HG03521 (cell line): ENCODE measurements around the gene CERT1.
"Not testable (repeated sequence)": the region's sequence is repeated elsewhere in the genome, so short reads cannot be mapped to it uniquely, and the experiment has no call there.

Experiments
- ATAC-seq: cut with Tn5 transposase; IDR thresholded peaks from one replicate; pipeline ENCODE4 v1.9.1; 2021; ENCODE audit warnings: mild to moderate bottlenecking, moderate library complexity; ENCODE audit not compliant: unreplicated experiment

The CERT1 gene

DNA sequence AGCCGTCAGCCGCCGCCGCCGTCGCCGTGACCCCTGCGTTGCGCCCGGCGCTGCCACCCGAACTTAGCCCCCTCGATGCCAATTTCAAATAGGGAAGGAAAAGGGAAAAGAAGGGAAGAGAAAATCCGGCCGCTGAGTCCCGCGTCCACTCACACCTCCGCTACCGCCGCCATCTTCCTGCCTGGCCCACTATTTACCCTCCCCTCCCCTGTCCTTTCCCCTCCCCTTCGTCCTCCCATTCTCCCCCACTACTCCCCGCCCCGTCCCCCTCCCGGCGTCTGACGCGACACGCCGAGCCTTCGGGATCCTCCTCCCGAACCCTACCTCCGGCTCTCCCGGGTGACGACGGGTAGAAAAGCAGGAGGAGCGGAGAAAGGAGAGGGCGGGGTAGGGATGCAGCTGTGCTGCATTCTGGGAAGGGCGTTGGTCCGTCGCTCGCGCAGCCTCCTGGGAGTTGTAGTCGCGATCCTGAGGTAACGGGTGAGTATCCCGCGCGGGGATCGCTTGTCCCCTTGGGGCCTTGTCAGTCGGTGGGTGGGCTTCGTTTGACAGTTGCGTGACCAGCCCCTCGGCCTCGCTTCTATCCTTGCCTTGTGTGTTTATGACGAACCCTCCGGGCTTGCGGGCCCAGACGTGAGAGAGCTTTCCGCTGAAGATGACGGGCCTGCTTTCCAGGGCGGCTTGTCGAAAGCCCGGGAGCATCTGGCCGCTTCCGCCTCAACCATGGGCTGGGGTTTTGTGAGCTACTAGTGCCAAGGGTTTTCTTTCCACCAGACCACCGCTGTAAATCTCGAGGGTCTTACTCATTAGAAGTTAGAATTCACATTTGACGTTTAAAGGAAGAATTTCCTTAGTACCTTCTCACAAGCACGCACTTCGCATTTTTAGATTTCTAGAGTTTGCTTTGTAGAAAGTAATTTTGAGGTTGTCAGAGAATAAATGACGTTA lies at the start of gene CERT1, which contains the start of gene POLK:
Gene CERT1, minus strand, starts transcription at position 195 of the 948 bp plus-strand sequence. CDS start 422 bp downstream, outside the sequence.
Gene POLK, plus strand, starts transcription at position 457 of the 948 bp plus-strand sequence.
- peak; percentile 82 for ATAC-seq

DNA sequence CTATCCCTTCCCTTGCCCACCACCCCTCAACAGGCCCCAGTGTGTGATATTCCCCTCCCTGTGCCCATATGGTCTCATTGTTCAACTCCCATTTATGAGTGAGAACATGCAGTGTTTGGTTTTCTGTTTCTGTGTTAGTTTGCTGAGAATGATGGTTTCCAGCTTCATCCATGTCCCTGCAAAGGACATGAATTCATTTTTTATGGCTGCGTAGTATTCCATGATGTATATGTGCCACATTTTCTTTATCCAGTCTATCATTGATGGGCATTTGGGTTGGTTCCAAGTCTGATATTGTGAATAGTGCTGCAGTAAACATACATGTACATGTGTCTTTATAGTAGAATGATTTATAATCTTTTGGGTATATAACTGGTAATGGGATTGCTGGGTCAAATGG lies 49.2 kb upstream of the CERT1 start:
- ATAC-seq = not testable (repeated sequence)

DNA sequence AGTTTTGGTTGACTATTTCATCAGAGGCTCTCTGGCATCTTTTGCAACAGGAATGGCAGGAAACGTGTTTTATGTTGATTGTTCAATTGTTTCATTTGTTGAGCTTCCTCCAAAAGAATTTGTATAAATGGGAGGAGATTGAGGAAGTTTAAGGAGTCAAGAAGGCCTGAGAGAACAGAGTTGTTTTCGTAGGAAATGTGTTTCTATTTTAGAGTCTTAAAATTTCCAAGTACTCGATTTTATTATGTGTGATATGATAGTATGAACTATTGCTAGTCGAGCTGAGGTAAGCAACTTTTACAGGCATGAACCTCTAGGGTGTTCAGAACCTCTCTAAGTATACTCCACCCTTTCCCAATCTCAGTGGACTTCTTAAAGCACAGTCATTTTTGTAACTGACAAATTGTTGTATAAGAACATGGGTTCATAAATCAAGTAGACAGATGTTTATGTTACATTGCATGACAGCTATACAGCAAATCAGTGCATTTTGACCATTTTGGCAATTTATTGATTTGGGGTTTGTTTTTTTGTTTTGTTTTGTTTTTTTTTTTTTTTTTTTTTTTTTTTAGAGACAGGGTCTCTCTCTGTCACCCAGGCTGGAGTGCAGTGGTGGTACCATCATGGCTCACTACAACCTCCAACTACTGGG lies 47.7 kb upstream of the CERT1 start:
- ATAC-seq = no peak

- no peak for ATAC-seq
These were observed 46.8 kb upstream of the CERT1 start for GRCh38 chr5:75558221-75558620.

DNA sequence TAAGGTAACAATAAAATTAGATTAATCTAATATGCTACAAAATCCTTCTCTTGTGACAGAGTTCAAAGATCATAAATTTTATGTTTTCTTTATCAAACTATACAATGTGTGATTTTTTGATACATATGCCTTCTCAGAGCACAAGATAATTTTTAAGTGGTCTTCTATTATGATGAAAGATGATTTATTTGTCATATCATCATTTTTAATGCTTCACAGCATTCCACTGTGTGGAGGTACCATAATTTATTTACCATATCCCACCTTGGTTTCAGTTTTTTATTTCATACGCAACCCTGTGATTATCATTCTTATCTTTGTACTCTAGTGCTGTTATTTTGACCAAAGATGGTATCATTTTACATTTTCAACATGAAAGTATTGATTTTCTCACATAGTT lies 41.9 kb upstream of the CERT1 start:
- ATAC-seq = no peak

DNA sequence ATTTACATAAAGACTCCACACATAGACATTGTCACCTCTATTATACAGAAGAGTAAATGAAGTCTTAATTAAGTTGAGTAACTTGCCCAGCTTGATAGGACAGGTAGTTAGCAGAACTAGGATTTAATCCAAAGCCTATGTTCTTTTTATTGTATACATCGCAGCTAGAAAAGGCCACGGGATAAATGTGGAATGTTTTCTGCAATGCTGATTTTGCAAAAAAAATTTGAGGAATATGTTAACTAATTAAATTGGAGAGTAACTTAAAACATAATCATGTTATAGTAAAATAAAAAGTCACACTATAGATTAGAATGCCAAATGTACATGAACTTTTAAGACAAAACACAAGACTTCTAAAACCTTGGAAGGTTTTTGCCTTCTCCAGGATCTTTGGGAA lies 41.3 kb upstream of the CERT1 start:
- ATAC-seq = no peak

- ATAC-seq = no peak
These were observed 40.0 kb upstream of the CERT1 start for GRCh38 chr5:75551471-75551870.

DNA sequence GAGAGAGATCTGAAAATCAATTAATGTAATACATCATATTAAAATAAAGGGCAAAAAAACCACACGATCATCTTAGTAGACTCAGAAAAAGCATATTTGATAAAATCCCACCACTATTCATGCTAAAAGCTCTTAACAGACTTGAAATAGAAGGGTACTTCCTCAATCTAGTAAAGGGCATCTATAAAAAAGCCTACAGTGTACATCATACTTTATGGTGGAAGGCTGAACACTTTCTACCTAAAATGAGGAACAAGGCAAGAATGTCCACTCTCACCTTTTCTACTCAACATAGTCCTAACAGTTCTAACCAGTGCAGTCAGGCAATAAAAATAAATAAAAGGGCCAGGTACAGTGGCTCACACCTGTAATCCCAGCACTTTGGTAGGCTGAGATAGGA lies 39.2 kb upstream of the CERT1 start:
- no peak for ATAC-seq

- ATAC-seq = no peak
These were observed 36.4 kb upstream of the CERT1 start for GRCh38 chr5:75547812-75548211.

DNA sequence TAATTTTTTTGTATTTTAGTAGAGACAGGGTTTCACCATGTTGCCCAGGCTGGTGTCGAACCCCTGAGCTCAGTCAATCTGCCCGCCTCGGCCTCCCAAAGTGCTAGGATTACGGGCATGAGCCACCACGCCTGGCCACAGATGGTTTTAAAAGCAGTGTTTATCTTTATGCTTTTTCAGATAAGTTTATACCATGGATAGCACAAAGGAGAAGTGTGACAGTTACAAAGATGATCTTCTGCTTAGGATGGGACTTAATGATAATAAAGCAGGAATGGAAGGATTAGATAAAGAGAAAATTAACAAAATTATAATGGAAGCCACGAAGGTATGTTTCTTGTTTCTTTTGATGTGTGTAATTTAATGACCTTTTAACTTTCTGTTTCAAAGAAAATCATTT lies 35.4 kb upstream of the CERT1 start:
- no peak for ATAC-seq

DNA sequence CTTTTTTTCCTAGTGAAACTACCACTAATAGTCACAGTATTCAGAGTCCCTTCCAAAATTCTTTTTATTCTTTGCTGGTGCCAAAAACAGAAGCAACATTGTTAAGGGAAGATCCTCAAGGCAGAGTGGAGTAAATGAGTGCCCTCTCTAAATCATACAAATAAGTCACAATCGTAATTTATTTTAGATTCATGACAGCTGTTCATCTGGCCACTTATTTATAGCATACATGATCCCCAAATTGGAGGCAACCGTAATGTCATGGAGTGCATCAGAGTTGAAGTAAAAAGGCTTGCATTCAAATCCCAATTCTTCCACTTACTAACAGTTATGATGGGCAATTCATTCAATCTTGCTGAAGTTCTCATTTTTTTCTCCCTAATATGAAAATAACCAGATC lies 33.7 kb upstream of the CERT1 start:
- no peak for ATAC-seq

DNA sequence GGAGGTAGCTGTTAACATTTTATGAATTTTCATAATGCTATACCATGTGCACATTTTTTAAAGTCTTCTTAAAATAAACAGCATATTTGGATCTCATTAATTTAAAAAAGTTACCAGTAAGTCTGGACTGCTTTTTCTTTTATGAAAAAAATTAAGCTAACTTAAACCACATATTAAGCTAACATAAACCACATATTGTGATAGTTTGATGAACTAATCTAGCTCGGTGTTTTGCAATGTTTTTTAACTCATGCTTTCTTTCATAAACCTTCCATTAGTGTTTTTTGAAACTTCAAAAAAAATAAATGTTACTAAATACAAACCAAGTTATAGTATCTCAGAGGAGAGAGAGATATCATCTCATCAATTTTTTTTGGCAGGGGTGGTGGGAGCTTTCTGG lies 26.8 kb upstream of the CERT1 start:
- no peak for ATAC-seq

DNA sequence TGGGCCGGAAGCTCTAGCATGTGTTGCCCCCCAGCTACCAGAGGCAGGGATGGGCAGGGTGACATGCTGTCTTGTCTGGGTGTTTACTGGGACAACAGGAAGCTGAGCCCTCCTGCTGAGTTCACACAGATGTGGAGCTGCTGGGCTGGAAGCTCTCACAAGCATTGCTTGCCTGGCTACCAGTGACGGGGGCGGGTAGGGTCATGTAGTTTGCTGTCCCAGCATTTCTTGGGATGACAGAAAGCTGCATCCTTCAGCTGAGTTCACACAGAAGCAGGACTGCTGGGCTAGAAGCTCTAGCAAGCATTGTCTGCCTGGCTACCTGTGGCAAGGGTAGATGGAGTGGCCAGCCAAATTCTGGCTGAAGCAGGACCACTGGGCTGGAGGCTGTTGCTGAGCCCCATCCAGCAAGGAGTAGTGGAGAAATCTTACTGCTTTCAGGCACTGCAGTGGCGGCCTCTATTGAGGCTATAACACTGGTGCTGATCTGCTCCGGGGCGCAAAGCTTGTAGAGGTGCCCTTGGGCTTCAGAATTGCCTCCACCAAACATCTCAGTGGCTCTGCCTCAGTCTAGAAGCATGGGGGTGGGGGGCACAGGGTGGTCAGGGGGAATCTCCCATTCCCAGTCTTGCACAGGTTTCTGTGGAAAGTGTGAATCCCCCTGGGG lies 25.4 kb upstream of the CERT1 start:
- no peak for ATAC-seq

DNA sequence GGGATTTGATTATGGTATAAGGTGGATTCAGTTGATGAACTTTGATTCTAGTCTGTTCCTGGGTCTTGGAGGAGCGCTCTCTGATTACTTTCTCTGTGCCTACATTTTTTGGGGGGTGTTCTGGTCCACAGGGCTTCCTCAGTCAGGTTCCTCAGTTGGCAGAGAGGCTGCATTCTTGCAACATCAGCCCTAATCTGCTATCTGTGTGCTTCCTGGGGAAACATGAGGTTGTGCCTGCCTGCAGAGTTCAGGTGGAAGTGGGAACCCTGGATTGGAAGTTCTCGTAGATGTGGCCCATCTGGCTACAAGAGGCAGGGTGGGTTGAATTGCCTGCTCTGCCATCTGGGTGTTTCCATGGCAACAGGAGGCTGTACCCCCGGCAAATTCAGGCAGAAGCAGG lies 24.7 kb upstream of the CERT1 start:
- ATAC-seq = no peak

DNA sequence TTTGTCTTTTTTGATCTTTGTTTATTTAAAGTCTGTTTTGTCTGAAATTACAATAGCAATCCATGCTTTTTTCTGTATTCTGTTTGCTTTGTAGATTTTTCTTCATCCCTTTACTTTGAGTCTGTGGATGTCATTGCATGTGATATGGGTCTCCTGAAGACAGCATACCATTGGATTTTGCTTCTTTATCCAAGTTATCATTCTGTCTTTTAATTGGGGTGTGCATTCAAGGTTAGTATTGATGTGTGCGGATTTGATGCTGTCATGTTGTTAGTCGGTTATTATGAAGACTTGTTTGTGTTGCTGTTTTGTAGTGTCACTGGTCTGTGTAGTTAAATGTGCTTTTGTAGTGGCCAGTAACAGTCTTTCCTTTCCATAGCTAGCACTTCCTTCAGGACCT lies 23.3 kb upstream of the CERT1 start:
- ATAC-seq = no peak

GRCh38 chr5:75533716-75534115 lies 22.3 kb upstream of the CERT1 start:
- ATAC-seq = not testable (repeated sequence)

DNA sequence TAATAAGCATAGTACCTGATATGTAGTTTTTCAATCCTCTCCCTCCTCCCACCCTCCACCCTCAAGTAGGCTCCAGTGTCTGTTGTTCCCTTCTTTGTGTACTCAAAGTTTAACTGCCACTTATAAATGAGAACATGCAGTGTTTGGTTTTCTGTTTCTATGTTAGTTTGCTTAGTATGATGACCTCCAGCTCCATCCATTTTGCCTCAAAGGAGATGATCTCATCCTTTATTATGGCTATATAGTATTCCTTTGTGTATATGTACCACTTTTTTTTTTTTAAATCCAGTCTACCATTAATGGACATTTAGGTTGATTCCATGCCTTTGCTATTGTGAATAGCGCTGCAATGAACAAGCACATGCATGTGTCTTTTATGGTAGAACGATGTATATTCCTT lies 20.8 kb upstream of the CERT1 start:
- ATAC-seq = no peak

DNA sequence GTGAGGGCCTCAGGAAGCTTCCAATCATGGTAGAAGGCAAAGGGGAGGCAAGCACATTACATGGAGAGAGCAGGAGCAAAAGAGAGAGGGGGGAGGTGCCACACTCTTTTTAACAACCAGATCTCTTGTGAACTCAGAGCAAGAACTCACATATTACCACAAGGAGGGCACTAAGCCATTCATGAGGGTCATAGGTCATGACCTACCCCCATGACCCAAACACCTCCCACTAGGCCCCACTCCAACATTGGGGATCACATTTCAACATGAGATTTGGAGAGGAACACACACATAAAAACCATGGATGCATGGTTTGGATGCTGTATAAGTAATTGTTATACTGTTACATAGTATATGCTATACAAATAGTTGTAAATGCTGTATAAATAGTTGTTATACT lies 17.8 kb upstream of the CERT1 start:
- no peak for ATAC-seq

GRCh38 chr5:75526070-75526469 lies 14.6 kb upstream of the CERT1 start:
- no peak for ATAC-seq

- ATAC-seq = no peak
These were observed 13.9 kb upstream of the CERT1 start for GRCh38 chr5:75525344-75525743.

DNA sequence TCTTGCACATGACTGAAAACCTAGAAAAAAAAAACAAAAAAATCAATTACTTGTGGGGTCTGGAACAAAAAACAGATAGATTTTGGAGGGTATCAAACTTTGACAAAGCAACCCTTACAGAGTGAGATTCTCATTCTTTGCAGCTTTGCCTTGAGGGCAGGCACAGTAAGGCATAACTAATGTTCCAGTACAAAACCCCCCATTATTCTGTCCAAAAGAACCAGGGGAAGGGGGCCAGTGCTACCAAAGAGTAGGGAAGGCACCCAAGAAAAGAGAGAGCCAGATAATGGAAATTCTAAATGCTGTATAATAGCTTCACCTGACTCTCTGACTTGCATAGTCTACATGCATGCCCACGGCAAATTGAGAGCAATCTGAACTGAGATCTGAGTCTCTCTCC lies 13.2 kb upstream of the CERT1 start:
- no peak for ATAC-seq

- peak; percentile 80 for ATAC-seq
These were observed 12.6 kb upstream of the CERT1 start for GRCh38 chr5:75524071-75524470.
